ENCODE data around the gene ARL5A.

GRCh38 chr2:151767536-151767935 is 60.7 kb downstream of the ARL5A start:
- TF ChIP-seq CTCF (IDR thresholded peaks at IDR 0.05) (no peak), POLR2A (IDR thresholded peaks at IDR 0.05) (no peak)

Data from body of pancreas (tissue), 4 donors.